GM13977 (cell line): ENCODE data around the gene ALKBH3.

Experiments
- DNase-seq: peaks from one replicate; pipeline ENCODE4 v3.0.0; 2012; ENCODE audit warnings: low spot score
- CTCF ChIP-seq: IDR thresholded peaks from 2 replicates; pipeline ENCODE4 v1.5.1; 2012; ENCODE audit warnings: mild to moderate bottlenecking, control low read depth; ENCODE audit not compliant: insufficient read depth; ENCODE audit errors: extremely low read depth, missing control alignments
- in situ Hi-C: fragments of 300-500 bp; cut with MboI; formaldehyde crosslinking; loops from one replicate; pipeline ENCODE4 v1.12.0; 2022; ENCODE audit warnings: low sequenced_read_pairs, low pct_unique_long_range_greater_than_20kb, mixed read lengths, inconsistent platforms; ENCODE audit not compliant: unreplicated experiment

The ALKBH3 gene

DNA sequence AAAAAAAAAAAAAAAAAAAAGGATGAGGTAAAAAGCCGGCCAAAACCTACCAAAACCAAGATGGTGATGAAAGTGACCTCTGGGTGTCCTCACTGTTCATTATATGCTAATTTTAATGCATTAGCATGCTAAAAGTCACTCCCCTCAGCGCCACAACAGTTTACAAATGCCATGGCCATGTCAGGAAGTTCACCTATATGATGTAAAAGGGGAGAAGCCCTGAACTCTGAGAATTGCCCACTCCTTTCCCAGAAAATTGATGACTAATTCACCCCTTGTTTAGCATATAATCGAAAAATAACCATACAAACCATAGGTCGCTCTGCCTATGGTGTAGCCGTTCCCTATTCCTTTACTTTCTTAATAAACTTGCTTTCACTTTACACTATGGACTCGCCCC, 72.9 kb downstream of the ALKBH3 start:
- no peak for DNase-seq
- in situ Hi-C loops: no loop called here
- TF ChIP-seq CTCF: no peak

GRCh38 chr11:43954241-43954640, 73.6 kb downstream of the ALKBH3 start:
- in situ Hi-C loops: no loop called here
- no peak for DNase-seq

DNA sequence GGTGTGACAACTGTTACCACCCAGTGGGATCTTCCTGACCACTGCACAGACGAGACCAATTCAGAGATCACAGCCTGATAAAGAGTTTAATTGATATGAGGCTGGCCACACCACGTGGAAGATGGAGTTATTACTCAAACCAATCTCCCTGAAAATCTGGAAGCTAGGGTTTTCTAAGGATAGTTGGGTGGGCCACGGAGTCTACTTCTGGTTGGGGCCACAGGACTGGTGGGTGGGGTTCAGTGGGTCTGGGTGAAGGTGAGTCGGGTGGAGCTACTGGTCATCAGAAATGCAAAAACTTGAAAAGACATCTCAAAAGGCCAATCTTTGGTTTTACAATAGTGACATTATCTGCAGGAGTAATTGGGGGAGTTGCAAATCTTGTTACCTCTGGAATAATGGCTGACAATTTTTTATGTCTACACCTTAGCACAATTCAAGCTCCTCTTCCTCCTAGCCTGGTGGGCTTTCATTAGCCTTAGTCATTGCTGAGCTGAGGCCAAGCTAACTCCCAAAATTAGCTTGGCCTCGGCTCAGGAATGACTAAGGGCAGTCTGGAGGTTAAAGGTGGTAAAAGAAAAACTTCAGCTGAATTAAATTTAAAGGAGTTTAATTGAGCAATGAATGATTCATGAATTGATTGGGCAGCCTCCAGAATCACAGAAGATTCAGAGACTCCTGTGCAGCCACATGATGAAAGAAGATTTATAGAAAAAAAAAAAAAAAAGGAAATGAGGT, 74.9 kb downstream of the ALKBH3 start:
- in situ Hi-C loops: no loop called here
- DNase-seq: no peak
- no peak for TF ChIP-seq CTCF

More at GRCh38 chr11:43954241-43954640, 73.6 kb downstream of the ALKBH3 start:
- TF ChIP-seq CTCF: no peak

- TF ChIP-seq CTCF: no peak
- DNase-seq: no peak
- in situ Hi-C loops: no loop called here
These were observed 76.9 kb downstream of the ALKBH3 start for GRCh38 chr11:43957571-43957970.

- no peak for DNase-seq
These were observed 78.8 kb downstream of the ALKBH3 start for GRCh38 chr11:43959321-43959995.

More at GRCh38 chr11:43959321-43959995, 78.8 kb downstream of the ALKBH3 start:
- in situ Hi-C loops: no loop called here
- no peak for TF ChIP-seq CTCF
